Mesenteric fat pad (tissue), 1 donor: ENCODE data around the gene DNAJC25. TPM values are rescaled to one million over a fixed set of nuclear protein-coding genes. Genes with fewer than 3 reads are reported as not detected.
"Not testable (repeated sequence)": the region's sequence is repeated elsewhere in the genome, so short reads cannot be mapped to it uniquely, and the experiment has no call there.

ENCODE experiments used
- DNase-seq: peaks from one replicate; pipeline ENCODE4 v3.0.0-alpha.2; 2020; ENCODE audit warnings: low spot score
- total RNA-seq: library from RNA; stranded (reverse); fragmentation: NEBNext Ultra II Directional; extraction: Animal tissue kit (Norgen Biotek cat#: 25700); gene quantifications from one replicate; pipeline ENCODE4 v1.2.1, GENCODE V29; 2021
- donor health status: DM: yes; HTN: yes; CAD: no.

DNAJC25 gene
- total RNA-seq, 1 donor from 2014 or later = 7.5 TPM

- no peak for DNase-seq
These were observed 32.2 kb downstream of the DNAJC25 start for GRCh38 chr9:111663301-111663823.

DNA sequence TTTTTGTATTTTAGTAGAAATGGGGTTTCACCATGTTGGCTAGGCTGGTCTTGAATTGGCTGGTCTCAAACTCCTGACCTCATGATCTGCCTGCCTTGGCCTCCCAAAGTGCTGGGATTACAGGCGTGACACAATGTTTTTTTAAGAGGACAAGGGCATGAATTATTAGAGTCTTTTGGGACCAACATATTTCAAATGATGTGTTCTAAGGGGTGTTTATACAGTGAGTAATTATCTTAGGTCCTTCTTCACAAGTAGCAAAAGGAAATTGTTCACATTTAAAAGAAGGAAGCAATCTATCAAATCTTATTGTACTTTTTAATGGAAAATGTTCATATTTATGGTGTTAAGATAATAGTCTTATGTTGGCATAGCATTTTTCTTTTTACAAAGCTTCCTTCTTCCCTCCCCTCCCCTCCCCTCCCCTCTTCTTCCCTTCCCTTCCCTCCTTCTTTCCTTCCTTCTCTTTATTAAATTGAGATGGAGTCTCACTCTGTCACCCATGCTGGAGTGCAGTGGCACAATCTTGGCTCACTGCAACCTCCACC is 37.0 kb downstream of the DNAJC25 start:
- DNase-seq = no peak

DNA sequence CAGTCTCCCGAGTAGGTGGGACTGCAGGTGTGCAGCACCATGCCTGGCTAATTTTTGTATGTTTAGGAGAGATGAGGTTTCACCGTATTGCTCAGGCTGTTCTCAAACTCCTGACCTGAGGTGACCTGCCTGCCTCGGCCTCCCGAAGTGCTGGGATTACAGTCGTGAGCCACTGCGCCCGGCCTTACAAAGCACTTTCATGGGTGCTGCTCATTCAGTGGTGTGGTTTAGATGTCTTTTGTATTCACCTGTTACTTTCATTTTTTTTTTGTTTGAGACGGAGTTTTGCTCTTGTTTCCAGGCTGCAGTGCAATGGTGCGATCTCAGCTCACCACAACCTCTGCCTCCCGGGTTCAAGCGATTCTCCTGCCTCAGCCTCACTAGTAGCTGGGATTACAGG is 37.5 kb downstream of the DNAJC25 start:
- DNase-seq = not testable (repeated sequence)

GRCh38 chr9:111674319-111674718 is 43.2 kb downstream of the DNAJC25 start:
- DNase-seq = no peak

DNA sequence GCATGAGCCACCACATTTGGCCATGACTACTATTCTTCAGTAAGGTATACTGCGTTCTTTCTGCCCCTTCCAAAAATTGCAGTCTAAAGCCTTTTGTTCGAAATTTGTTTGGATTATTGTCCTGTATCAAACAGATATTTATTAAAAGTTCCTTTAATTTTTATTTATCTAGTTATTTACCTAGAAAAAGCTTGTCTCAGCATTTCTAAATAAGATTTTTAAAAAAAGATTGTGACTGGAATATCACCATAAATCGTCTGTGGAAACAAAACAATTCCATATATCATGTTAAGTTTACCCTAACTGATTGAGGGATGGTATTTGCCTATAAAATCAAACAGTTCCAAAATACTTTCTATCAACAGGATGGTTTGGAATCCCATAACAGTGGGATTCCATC is 45.0 kb downstream of the DNAJC25 start:
- DNase-seq = no peak

GRCh38 chr9:111678293-111678692 is 47.2 kb downstream of the DNAJC25 start:
- DNase-seq = no peak

DNA sequence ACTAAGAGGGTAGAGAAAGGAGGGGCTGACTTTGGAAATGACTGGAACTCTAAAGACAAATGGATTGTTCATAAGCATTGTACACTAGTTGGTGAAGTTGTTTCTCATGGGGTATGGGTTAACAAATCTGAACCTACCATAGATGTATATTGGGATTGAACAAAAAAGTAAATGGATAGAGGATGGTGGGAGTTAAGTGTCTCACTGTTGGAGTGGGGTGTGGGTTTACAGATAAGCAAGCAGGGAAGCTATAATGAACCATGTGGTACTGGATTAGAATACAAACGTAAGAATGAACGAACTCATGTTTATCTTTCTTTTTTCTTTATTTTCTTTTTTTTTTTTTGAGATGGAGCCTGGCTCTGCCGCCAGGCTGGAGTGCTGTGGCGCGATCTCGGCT is 48.1 kb downstream of the DNAJC25 start:
- DNase-seq = no peak

DNA sequence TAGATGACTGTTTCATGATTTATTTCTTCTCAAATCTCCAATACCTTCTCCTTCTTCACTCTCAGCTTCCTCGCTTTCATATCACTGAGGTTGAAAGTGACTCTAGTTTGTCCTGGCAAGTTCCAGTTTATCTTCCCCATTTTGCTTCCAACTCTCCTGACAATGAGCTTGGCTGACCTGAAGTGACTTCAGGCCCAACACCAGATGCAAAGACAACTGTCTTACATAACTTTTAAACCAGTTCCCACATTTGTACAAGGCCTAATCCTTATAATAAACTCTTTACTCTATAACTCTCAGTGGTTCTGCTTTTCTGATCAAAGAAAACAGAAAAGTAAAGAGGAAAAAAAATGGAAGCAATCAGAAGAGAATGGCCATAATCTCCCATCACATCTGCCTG is 52.3 kb downstream of the DNAJC25 start:
- DNase-seq = no peak

GRCh38 chr9:111691672-111692329 is 60.7 kb downstream of the DNAJC25 start:
- DNase-seq = no peak

DNA sequence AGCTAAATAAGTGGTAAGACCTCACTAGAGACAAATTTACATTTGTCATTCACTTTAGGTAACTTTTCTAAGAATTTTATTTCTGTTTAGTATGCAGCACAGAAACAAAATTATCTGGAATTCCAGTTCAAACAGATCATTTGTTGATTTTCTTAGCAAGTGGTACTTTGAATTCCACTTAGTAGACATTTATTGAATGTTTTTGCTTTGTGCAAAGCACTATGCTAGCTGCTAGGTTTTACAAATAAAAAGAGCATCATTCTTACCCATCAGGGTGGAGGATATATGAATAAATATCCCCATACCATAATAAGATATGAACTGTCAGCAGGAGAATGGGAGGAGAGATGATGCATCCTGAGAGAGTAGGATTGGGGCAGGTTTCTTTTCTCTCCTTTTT is 65.7 kb downstream of the DNAJC25 start:
- no peak for DNase-seq

- no peak for DNase-seq
These were observed 69.6 kb downstream of the DNAJC25 start for GRCh38 chr9:111700776-111701175.

Other genes starting within 250 kb of the DNAJC25 start
- gene ECPAS, start 147.0 kb upstream of the DNAJC25 start, total RNA-seq = 120 TPM
- 2.2 TPM for gene ZNF483, start 106.2 kb upstream of the DNAJC25 start, total RNA-seq
- gene PTGR1, start 31.7 kb upstream of the DNAJC25 start, total RNA-seq = 53.0 TPM
- 59.8 TPM for gene GNG10, start 30.3 kb downstream of the DNAJC25 start, total RNA-seq
- gene SHOC1, start 163.6 kb downstream of the DNAJC25 start, total RNA-seq = not detected